GM19455 (cell line): Measurements from ENCODE around the gene REC114.
"Not testable (repeated sequence)": the region's sequence is repeated elsewhere in the genome, so short reads cannot be mapped to it uniquely, and the experiment has no call there.

Experiments
- ATAC-seq: cut with Tn5 transposase; IDR thresholded peaks from one replicate; pipeline ENCODE4 v1.9.1; 2021; ENCODE audit not compliant: unreplicated experiment

Gene REC114

DNA sequence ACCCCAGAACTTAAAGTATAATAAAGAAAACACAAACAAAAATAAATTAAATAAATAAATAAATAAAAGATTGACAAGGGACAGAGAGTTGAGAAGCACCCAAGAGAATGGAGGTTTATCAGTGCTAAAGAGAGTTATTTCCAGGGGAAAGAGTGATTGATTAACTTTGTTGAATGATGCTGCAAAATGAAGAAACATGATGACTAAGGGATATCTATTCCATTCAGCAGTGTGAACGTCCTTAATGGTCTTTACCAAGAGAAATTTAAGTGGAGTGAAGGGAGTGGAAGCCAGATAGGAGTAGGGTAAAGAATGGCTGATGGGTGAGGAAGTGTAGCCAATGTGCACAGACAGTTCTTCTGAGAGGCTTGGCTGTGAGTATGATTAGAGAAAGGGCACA lies 11.1 kb downstream of the REC114 start:
- no peak for ATAC-seq

DNA sequence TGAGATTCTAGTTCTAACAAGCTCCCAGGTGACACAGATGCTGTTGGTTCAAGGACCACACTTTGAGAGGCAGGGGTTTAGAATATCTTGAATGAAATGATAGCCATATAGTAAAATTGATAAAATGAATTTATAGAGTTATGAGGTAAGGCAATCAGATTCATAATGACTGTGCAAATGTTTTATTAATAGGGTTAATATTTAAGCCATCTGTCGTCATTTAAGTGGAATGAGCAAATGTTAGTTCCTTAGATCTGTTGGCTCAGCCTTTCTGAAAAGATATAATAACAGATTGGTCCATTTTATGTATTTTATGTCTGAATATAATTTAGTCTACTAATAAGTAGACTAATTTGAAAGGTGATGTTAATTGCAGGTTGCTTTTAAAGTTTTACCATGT lies 12.9 kb downstream of the REC114 start:
- no peak for ATAC-seq

- ATAC-seq, result no peak
Observed at GRCh38 chr15:73457334-73457733, 14.4 kb downstream of the REC114 start.

GRCh38 chr15:73460662-73461061 lies 17.7 kb downstream of the REC114 start:
- ATAC-seq, result no peak

DNA sequence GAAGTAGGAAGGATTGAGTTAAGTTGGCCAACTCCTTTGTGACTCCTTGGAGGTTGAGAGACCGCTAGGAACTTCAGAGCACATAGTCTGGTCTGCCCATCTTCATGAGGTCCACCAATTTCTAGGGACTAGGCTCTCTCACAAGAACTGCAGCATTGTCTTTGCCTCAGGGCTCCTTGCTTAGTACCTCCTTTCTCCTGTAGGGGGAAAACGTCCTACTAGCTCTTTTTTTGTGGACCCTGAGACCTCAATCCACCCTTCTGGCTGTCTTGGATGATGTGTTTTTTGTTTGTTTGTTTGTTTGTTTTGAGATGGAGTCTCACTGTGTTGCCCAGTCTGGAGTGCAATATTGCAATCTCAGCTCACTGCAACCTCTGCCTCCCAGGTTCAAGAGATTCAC lies 21.6 kb downstream of the REC114 start:
- ATAC-seq, result no peak

DNA sequence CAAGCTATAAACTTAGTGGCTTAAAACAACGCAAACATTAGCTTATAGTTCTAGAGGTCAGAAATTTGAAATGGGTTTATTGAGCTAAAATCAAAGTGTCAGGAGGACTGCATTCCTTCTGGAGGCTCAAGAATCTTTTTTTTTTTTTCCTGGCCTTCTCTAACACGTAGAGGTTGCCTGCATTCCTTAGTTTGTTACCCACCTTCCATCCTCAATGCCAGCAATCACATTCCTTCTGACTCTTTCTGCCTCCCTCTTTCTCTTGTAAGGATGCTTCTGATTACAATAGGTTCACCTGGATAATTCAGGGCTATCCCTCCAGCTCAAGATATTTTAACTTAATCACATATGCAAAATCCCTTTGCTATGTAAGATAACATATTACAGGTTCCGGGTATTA lies 24.8 kb downstream of the REC114 start:
- ATAC-seq, result no peak

DNA sequence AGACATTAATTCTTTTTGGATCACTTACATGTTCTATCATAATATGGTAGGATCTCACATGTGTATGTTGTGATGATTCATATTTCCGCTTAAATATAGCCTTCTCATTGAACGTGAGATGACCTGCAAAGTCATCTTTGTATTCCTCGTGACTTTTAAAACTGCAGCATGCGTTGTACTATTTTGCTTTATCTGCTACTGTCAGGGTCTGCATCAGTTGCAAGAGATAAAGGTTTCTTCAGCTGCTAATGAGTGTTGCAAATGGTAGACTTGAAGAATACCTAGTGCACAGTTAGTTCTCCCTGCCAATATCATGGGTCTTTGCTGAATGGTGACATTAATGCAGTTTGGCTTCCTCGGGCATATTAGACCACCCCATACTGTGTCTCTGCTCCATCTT lies 31.8 kb downstream of the REC114 start:
- ATAC-seq, result no peak

GRCh38 chr15:73476704-73477216 lies 33.8 kb downstream of the REC114 start:
- no peak for ATAC-seq

DNA sequence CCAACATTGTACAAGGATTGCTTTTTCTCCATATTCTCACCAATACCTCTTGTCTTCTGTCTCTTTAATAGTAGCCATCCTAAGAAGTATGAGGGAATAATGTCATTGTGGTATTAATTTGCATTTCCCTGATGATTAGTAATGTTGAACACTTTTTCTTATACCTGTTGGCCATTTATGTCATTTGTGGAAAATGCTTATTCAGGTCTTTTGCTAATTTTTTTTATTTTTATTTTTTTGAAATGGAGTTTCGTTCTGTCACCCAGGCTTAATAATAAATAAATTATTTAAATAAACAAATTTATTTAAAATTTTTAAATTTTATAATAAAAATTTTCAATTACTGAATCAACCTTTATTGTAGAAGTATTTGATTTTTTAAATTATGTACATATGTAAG lies 37.1 kb downstream of the REC114 start:
- ATAC-seq, result no peak

DNA sequence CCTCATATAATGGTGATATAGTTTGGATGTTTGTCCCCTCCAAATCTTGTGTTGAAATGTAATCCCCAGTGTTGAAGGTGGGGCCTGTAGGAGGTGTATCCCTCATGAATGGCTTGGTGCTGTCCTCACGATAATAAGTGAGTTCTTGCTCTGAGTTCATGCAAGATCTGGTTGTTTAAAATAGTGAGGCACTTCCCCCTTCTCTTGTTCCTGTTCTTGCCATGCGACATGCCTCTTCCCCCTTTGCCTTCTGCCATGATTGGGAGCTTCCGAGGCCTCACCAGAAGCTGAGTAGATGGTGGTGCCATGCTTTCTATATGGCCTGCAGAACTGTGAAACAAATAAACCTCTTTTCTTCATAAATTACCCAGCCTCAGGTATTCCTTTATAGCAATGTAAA lies 39.2 kb downstream of the REC114 start:
- no peak for ATAC-seq

DNA sequence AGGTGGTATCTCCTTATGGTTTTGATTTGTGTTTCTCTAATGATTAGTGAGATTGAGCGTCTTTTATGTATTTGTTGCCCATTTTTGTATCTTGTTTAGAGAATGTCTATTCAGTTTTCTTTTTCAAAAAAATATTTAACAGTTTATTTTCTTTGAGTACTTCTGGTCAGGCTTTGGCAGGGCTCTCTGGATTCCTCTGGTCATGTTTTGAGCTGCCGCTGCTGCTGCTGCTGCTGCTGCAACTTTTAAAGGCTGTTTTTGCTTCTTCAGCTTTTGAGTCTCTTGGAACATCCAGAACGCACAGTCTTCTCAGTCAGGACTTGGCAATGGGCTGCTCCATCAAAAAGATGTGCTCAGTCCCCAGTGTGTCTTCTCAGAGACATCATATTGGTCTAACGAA lies 40.1 kb downstream of the REC114 start:
- ATAC-seq, result no peak

GRCh38 chr15:73485372-73485771 lies 42.4 kb downstream of the REC114 start:
- ATAC-seq, result no peak

GRCh38 chr15:73485885-73486284 lies 42.9 kb downstream of the REC114 start:
- not testable (repeated sequence) for ATAC-seq

DNA sequence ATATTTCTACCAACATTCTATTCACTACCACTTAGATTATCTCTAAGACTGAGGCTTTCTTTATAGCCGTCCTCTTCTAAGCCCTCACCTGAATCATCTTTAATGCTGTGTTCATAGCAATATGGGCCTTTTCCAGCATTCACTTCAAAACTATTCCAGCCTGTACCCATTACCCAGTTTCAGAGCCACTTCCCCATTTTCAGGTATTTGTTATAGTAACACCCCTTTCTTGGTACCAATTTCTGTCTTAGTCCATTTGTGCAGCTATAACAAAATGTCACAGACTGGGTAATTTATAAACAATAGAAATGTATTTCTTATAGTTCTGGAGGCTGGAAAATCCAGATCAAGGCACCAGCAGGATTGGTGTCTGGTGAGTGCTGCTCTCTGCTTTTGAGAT lies 45.7 kb downstream of the REC114 start:
- ATAC-seq, result no peak

DNA sequence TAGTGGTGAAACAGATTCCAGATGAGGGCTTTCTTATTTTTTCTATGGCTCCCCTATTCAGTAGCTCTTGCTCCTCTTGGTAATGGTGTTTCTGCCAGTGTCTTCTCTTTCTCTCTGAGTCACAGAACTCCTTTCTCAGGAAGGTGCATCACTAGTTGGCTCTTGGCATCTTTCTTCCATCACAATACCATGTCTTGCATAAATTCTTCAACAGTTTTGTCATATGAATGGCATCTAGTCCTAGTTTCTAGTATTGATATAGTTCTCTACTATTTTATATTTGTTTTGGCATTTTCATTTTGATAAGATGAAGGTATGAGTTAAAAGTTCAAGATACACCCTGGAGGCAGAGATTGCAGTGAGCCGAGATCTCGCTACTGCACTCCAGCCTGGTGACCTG lies 51.0 kb downstream of the REC114 start:
- no peak for ATAC-seq

- no peak for ATAC-seq
Observed at GRCh38 chr15:73495181-73495580, 52.2 kb downstream of the REC114 start.

GRCh38 chr15:73500696-73501095 lies 57.7 kb downstream of the REC114 start:
- ATAC-seq, result no peak

- no peak for ATAC-seq
Observed at GRCh38 chr15:73504885-73505284, 61.9 kb downstream of the REC114 start.

DNA sequence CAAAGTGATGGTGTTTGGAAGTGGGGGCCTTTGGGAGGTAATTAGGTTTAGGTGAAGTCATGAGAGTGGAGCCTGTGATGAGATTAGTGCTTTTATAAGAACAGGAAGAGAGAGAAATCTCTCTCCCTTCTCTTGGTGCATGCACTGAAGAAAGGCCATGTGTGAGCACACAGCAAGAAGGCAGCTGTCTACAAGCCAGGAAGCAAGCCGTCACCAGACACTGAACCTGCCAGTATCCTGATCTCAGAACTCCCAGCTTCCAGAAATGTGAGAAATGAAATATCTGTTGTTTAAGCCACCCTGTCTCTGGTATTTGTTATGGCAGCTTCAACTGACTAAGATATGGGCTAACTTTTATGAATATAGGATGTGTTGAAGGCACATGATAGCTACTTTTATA lies 72.6 kb downstream of the REC114 start:
- ATAC-seq, result no peak

GRCh38 chr15:73517566-73517965 lies 74.6 kb downstream of the REC114 start:
- no peak for ATAC-seq

GRCh38 chr15:73518180-73518862 lies 75.4 kb downstream of the REC114 start:
- ATAC-seq, result no peak

DNA sequence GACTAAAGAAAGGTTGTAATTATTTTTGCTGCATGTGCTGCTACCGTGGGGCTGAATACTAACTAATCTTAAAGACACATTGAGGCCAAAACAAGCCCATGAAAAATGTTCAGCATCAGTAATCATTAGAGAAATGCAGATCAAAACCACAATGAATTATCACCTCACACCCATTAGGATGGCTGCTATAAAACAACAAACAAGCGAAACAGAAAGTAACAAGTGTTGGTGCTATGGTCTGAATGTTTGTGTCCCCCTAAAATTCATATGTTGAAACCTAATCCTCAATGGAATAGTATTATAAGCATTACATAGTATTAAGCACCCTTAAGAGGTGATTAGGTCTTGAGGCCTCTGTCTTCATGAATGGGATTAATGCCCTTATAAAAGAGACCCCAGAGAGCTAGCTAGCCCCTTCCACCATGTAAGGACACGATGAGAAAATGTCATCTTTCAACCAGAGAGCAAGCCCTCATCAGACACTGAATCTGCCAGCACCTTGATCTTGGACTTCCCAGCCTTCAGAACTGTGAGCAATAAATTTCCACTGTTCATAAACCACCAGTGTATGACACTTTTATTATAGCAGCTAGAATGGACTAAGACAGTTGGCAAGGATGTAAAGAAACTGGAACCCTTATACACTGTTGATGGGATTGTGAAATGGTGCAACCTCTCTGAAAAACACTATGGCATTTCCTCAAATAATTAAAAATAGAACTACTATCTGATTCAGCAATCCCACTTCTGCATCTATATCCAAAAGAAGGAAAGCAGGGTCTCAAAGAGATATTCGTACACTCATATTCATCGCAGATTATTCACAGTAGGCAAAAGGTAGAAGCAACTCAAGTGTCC lies 76.1 kb downstream of the REC114 start:
- no peak for ATAC-seq
